Dermis microvascular lymphatic vessel endothelial cell (primary cell): Measurements from ENCODE around the gene ZFP64. TPM values are rescaled to one million over a fixed set of nuclear protein-coding genes. Genes with fewer than 3 reads are reported as not detected.
"Not testable (repeated sequence)": the region's sequence is repeated elsewhere in the genome, so short reads cannot be mapped to it uniquely, and the experiment has no call there.

Experiments
- DNase-seq, 2 donors: peaks; one replicate each; pipeline versions ENCODE4 v3.0.0 to v3.0.0-alpha.2; 2010; ENCODE audit warnings: low read depth in 2 of 2
- total RNA-seq: library from RNA; depleted of rRNA; stranded (reverse); fragments of >200 nt; gene quantifications from 2 replicates; pipeline ENCODE4 v1.2.1, GENCODE V29; 2014

Gene ZFP64
- total RNA-seq, 1 donor from 2014 or later = 31.2 TPM

- DNase-seq = no peak
These were observed 31.5 kb downstream of the ZFP64 start for GRCh38 chr20:52160049-52160570.

- no peak for DNase-seq
These were observed 37.0 kb downstream of the ZFP64 start for GRCh38 chr20:52154575-52154974.

GRCh38 chr20:52153896-52154295 is 37.7 kb downstream of the ZFP64 start:
- no peak for DNase-seq

GRCh38 chr20:52152921-52153320 is 38.7 kb downstream of the ZFP64 start:
- DNase-seq = no peak

GRCh38 chr20:52152416-52152815 is 39.2 kb downstream of the ZFP64 start:
- no peak for DNase-seq

DNA sequence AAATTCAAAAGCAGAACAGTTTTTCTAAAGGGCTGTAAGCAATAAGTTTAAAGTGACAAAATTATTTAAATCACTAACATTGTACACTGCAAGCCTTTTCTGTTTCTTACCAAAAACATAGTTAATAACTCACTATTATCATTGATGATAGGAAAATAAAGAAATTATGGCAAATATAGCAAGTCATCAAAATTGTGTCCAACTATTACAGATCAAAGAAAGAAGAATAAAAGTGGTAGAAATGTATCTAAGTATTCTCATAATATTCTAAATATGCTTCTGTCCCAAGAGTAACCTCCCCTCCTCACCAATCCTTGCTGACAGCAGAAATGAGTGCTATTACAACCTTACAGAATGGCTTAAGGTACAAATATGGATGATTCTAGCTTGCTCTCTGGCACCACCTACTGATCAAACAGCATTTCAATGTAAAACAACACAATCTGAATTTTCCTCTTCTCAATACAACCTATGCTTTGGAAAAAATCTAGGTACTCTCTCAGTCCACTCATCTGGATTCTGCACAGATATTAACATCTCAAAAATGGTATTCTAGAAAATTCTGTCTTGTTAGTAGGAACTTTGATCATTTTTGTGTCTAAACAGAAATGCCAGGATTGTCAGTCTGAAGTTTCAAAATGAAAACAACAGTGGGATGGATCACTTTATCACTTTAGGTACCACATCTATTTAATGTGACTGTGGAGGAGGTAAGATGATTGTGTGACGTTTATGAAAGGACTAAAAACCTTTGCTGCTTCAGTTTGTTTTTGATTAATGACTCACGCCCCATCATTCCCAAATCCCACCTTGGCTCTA is 40.9 kb downstream of the ZFP64 start:
- peak; percentile 42 to 63 for DNase-seq

DNA sequence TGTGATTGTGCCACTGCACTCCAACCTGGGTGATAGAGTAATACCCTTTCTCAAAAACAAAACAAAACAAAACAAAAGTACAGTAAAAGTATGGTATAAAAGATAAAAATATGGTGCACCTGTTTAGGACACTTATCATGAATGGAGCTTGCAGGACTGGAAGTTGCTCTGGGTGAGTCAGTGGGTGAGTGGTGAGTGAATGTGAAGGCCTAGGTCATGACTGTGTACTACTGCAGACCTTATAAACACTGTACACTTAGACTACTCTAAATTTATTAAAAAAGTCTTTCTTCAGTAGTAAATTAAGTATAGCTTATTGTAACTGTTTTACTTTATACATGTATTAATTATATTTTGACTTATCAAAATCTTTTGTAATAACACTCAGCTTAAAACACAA is 46.0 kb downstream of the ZFP64 start:
- DNase-seq = no peak

GRCh38 chr20:52143277-52143676 is 48.3 kb downstream of the ZFP64 start:
- no peak for DNase-seq

- no peak for DNase-seq
These were observed 48.8 kb downstream of the ZFP64 start for GRCh38 chr20:52142757-52143156.

GRCh38 chr20:52139986-52140385 is 51.6 kb downstream of the ZFP64 start:
- DNase-seq = no peak

DNA sequence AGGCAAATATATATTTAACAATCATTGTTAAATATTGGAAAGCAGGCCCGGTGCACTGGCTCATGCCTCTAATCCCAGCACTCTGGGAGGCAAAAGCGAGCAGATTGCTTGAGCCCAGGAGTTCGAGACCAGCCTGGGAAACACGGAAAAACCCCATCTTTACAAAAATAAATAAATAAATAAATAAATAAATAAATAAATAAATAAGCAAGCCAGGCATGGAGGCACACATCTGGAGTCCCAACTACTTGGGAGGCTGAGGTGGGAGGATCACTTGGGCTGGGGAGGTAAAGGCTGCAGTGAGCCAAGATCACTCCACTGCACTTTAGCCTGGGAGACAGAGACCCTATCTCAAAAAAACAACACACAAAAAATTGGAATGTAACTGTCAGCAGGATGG is 53.7 kb downstream of the ZFP64 start:
- no peak for DNase-seq

DNA sequence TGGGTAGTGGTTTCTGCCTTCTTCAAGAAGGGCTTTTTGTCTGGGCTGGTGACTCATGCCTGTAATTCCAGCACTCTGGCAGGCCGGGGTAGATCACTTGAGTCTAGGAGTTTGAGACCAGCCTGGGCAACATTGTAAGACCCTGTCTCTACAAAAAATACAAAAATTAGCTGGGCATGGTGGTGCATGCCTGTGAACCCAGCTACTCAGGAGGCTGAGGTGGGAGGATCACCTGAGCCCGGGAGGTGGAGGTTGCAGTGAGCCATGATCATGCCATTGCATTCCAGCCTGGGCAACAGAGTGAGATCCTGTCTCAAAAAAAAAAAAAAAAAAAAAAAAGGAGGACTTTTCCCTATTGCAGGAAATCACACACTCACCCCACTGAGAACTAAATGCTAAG is 57.9 kb downstream of the ZFP64 start:
- DNase-seq = not testable (repeated sequence)

GRCh38 chr20:52132337-52132736 is 59.2 kb downstream of the ZFP64 start:
- no peak for DNase-seq

- DNase-seq = no peak
These were observed 60.4 kb downstream of the ZFP64 start for GRCh38 chr20:52131048-52131643.

DNA sequence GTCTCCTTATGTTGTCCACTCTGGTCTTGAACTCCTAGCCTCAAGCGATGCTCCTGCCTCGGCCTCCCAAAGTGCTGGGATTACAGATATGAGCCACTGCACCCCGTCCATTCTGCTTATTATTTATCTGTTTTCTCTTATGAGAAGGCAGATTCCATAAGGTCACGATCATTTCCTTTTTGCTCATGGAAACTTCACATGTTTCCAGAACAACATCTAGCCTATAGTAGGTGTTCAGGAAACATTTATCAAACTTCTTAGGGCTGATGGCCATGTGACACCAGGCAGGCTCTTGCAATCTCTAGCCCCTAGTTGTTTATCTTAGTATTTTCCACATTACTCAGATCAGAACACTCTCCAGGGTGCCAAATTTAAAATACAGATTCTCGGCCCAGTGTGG is 61.2 kb downstream of the ZFP64 start:
- peak; percentile 26 to 62 for DNase-seq

GRCh38 chr20:52129611-52130010 is 62.0 kb downstream of the ZFP64 start:
- no peak for DNase-seq

GRCh38 chr20:52127309-52127708 is 64.3 kb downstream of the ZFP64 start:
- no peak for DNase-seq

- DNase-seq = no peak
These were observed 66.8 kb downstream of the ZFP64 start for GRCh38 chr20:52124821-52125220.

DNA sequence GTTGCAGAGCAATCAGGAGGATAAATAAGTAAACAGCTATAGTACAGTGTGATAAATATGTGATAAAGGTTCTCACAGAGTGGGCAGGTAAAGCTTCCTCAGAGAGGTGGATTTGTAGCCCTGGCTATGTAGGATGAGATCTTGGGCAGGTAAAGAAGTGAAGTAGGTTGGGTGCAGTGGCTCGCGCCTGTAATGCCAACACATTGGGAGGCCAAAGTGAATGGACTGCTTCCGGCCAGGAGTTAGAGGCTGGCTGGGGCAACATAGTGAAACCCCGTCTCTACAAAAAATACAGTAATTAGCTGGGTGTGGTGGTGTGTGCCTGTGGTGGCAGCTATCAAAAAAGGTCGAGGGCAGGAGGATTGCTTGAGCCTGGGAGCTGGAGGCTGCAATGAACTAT is 72.9 kb downstream of the ZFP64 start:
- no peak for DNase-seq

GRCh38 chr20:52118016-52118623 is 73.5 kb downstream of the ZFP64 start:
- DNase-seq = no peak

- no peak for DNase-seq
These were observed 81.1 kb downstream of the ZFP64 start for GRCh38 chr20:52110456-52110855.
